ENCODE data around the gene SC5D. TPM values are rescaled to one million over a fixed set of nuclear protein-coding genes. Genes with fewer than 3 reads are reported as not detected.

Gene SC5D
- total and polyA plus RNA-seq, 2 of the 8 experiments (the other 6 are each of a cell fraction or from before 2014, with no cell fraction given), result 73.9 to 90.3 TPM

- TF ChIP-seq, protein P1, sequence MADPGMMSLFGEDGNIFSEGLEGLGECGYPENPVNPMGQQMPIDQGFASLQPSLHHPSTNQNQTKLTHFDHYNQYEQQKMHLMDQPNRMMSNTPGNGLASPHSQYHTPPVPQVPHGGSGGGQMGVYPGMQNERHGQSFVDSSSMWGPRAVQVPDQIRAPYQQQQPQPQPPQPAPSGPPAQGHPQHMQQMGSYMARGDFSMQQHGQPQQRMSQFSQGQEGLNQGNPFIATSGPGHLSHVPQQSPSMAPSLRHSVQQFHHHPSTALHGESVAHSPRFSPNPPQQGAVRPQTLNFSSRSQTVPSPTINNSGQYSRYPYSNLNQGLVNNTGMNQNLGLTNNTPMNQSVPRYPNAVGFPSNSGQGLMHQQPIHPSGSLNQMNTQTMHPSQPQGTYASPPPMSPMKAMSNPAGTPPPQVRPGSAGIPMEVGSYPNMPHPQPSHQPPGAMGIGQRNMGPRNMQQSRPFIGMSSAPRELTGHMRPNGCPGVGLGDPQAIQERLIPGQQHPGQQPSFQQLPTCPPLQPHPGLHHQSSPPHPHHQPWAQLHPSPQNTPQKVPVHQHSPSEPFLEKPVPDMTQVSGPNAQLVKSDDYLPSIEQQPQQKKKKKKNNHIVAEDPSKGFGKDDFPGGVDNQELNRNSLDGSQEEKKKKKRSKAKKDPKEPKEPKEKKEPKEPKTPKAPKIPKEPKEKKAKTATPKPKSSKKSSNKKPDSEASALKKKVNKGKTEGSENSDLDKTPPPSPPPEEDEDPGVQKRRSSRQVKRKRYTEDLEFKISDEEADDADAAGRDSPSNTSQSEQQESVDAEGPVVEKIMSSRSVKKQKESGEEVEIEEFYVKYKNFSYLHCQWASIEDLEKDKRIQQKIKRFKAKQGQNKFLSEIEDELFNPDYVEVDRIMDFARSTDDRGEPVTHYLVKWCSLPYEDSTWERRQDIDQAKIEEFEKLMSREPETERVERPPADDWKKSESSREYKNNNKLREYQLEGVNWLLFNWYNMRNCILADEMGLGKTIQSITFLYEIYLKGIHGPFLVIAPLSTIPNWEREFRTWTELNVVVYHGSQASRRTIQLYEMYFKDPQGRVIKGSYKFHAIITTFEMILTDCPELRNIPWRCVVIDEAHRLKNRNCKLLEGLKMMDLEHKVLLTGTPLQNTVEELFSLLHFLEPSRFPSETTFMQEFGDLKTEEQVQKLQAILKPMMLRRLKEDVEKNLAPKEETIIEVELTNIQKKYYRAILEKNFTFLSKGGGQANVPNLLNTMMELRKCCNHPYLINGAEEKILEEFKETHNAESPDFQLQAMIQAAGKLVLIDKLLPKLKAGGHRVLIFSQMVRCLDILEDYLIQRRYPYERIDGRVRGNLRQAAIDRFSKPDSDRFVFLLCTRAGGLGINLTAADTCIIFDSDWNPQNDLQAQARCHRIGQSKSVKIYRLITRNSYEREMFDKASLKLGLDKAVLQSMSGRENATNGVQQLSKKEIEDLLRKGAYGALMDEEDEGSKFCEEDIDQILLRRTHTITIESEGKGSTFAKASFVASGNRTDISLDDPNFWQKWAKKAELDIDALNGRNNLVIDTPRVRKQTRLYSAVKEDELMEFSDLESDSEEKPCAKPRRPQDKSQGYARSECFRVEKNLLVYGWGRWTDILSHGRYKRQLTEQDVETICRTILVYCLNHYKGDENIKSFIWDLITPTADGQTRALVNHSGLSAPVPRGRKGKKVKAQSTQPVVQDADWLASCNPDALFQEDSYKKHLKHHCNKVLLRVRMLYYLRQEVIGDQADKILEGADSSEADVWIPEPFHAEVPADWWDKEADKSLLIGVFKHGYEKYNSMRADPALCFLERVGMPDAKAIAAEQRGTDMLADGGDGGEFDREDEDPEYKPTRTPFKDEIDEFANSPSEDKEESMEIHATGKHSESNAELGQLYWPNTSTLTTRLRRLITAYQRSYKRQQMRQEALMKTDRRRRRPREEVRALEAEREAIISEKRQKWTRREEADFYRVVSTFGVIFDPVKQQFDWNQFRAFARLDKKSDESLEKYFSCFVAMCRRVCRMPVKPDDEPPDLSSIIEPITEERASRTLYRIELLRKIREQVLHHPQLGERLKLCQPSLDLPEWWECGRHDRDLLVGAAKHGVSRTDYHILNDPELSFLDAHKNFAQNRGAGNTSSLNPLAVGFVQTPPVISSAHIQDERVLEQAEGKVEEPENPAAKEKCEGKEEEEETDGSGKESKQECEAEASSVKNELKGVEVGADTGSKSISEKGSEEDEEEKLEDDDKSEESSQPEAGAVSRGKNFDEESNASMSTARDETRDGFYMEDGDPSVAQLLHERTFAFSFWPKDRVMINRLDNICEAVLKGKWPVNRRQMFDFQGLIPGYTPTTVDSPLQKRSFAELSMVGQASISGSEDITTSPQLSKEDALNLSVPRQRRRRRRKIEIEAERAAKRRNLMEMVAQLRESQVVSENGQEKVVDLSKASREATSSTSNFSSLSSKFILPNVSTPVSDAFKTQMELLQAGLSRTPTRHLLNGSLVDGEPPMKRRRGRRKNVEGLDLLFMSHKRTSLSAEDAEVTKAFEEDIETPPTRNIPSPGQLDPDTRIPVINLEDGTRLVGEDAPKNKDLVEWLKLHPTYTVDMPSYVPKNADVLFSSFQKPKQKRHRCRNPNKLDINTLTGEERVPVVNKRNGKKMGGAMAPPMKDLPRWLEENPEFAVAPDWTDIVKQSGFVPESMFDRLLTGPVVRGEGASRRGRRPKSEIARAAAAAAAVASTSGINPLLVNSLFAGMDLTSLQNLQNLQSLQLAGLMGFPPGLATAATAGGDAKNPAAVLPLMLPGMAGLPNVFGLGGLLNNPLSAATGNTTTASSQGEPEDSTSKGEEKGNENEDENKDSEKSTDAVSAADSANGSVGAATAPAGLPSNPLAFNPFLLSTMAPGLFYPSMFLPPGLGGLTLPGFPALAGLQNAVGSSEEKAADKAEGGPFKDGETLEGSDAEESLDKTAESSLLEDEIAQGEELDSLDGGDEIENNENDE (IDR thresholded peaks at IDR 0.05; ENCODE audit: insufficient replicate concordance, low read length), result no peak
- TF ChIP-seq SRF (IDR thresholded peaks at IDR 0.05; ENCODE audit: low read depth, low read length) (no peak), CTCF (IDR thresholded peaks at IDR 0.05; ENCODE audit: control extremely low read depth in 1 of 3, insufficient read depth in 1 of 3, low read depth in 1 of 3, low read length in 3 of 3) (peak; percentile 47 to 87 (median 76)), HDAC2 (IDR thresholded peaks at IDR 0.05; ENCODE audit: borderline replicate concordance in 1 of 2, low read depth in 2 of 2, low read length in 2 of 2) (no peak), CTBP2 (IDR thresholded peaks at IDR 0.05; ENCODE audit: borderline replicate concordance, insufficient read depth, insufficient read length, low read length) (no peak), CEBPB (IDR thresholded peaks at IDR 0.05; ENCODE audit: low read depth, low read length) (no peak), SIN3A (conservative IDR thresholded peaks at IDR 0.05 in 1 of 2, IDR thresholded peaks at IDR 0.05 in 1 of 2; ENCODE audit: low read depth in 1 of 2, low read length in 2 of 2) (no peak)
These were observed 29.2 kb downstream of the SC5D start (continued) for GRCh38 chr11:121321614-121322243.

Measured in H1 (cell line).